Activated B cell treated with CpG ODN at 0.5 μM for 24 hours (primary cell): ENCODE results near the gene BTBD7. TPM values are rescaled to one million over a fixed set of nuclear protein-coding genes. Genes with fewer than 3 reads are reported as not detected.

ENCODE experiments used
- ATAC-seq: fragments of 200-7000 bp; cut with Tn5 transposase; one replicate; pipeline ENCODE4 v1.10.0; 2021; ENCODE audit warnings: low read depth, mild to moderate bottlenecking, moderate library complexity
- CTCF ChIA-PET: fragments of 350-600 bp; sonication (Branson Sonifier 250); formaldehyde crosslinking; loops from one replicate; lab custom pipeline; 2021; ENCODE audit warnings: antibody characterized with exemption; lab: Charles Lee
- POLR2A ChIA-PET: fragments of 350-600 bp; sonication (Branson Sonifier 250); formaldehyde crosslinking; loops from one replicate; lab custom pipeline; 2021; ENCODE audit warnings: antibody characterized with exemption; lab: Charles Lee
- DNase-seq: peaks from one replicate; pipeline ENCODE4 v3.0.0; 2022
- H3K27ac Mint-ChIP-seq: one replicate; pipeline ENCODE4 v1.8.0; 2020; ENCODE audit warnings: mixed read lengths
- H3K27me3 Mint-ChIP-seq: one replicate; pipeline ENCODE4 v1.8.0; 2021; ENCODE audit warnings: mixed read lengths
- H3K36me3 Mint-ChIP-seq: one replicate; pipeline ENCODE4 v1.8.0; 2021; ENCODE audit warnings: low read depth, mixed read lengths
- H3K4me1 Mint-ChIP-seq: one replicate; pipeline ENCODE4 v1.8.0; 2021; ENCODE audit warnings: mixed read lengths
- H3K4me3 Mint-ChIP-seq: one replicate; pipeline ENCODE4 v1.8.0; 2020; ENCODE audit warnings: mild to moderate bottlenecking, mixed read lengths
- H3K9me3 Mint-ChIP-seq: one replicate; pipeline ENCODE4 v1.8.0; 2020; ENCODE audit warnings: mixed read lengths
- intact Hi-C: fragments of 100-400 bp; cut with micrococcal nuclease; formaldehyde crosslinking; loops from one replicate; pipeline ENCODE4 v1.15.1; 2024
- total RNA-seq: library from RNA; stranded (reverse); gene quantifications from 2 replicates; pipeline ENCODE4 v1.2.3, GENCODE V29; 2022
- TF ChIP-seq, protein P1 (sequence below): fragments of 200-600 bp; IDR thresholded peaks from one replicate; pipeline ENCODE4 v1.8.0; 2022; ENCODE audit warnings: antibody characterized with exemption, mild to moderate bottlenecking

BTBD7 gene
- total RNA-seq, 1 donor from 2014 or later, result 41.2 TPM

DNA sequence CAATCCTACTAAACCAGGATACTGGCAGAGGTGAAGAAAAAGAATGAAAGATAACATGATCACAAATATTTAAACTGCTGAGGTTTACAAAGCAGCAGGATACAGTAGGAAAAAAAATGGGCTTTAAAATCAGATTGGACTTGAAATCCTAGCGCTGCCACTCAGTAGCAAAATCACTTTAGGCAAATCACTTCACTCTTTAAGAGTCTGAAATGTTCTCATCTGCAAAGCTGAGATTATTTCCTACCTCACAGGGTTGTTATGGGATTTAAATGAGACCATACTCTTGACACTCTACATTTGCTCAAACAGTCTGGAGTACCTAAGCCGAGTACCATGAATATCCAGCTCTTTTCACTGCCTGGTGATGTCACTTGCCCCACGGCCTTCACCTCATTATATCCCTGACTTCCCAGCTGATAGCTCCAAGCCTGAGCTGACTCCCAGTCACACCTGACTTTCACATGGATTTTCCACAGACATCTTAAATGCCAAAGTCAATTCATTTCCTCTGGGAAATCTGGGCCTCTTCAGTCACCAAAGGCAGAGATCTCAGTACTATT, 65.6 kb downstream of the BTBD7 start:
- TF ChIP-seq, protein P1, sequence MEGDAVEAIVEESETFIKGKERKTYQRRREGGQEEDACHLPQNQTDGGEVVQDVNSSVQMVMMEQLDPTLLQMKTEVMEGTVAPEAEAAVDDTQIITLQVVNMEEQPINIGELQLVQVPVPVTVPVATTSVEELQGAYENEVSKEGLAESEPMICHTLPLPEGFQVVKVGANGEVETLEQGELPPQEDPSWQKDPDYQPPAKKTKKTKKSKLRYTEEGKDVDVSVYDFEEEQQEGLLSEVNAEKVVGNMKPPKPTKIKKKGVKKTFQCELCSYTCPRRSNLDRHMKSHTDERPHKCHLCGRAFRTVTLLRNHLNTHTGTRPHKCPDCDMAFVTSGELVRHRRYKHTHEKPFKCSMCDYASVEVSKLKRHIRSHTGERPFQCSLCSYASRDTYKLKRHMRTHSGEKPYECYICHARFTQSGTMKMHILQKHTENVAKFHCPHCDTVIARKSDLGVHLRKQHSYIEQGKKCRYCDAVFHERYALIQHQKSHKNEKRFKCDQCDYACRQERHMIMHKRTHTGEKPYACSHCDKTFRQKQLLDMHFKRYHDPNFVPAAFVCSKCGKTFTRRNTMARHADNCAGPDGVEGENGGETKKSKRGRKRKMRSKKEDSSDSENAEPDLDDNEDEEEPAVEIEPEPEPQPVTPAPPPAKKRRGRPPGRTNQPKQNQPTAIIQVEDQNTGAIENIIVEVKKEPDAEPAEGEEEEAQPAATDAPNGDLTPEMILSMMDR, result no peak
- Mint-ChIP-seq H3K27ac (no peak overlapping the region), H3K36me3 (peaks cover 43% of the 10 kb centered on the region), H3K4me1 (peaks cover 5% of the 10 kb centered on the region), H3K9me3 (no peaks in the 10 kb centered on the region), H3K27me3 (no peaks in the 10 kb centered on the region), H3K4me3 (no peak overlapping the region)
- ATAC-seq (no peak), DNase-seq (no peak)
- intact Hi-C loops, result no loop called here
- ChIA-PET POLR2A (no interaction called here), CTCF (no interaction called here)

DNA sequence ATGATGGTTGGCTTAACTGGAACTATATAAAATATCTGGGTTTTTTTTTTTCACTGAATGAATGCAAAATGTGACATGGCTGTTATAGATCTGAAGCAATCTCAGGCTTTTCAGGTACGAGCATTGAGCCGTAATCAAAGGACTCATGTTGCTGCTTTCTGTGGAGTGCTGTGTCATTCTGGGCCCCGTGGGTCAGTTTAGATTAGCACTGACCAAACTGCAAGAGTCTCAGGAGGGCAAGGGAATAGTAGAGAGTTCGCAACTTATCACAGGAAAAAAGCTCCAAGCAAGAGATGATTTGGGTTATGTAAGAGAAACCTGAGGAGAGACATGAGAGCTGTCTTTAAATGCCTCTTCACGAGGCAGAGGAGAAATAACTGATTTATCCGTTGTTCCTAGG, 66.7 kb downstream of the BTBD7 start:
- no peak overlapping the region for H3K27ac Mint-ChIP-seq
- CTCF ChIA-PET, result no interaction called here
- POLR2A ChIA-PET, result interaction anchor here (0.6 to 0.7 kb wide), 2 partner anchors 15 to 103 kb away, joined by 3 to 6 read pairs; no protein-coding TSS in a partner anchor
- no peaks in the 10 kb centered on the region for H3K27me3 Mint-ChIP-seq
- intact Hi-C loops, result no loop called here
- no peak overlapping the region for H3K4me3 Mint-ChIP-seq
- ATAC-seq (no peak), DNase-seq (no peak)
- H3K4me1 Mint-ChIP-seq, result peaks cover 5% of the 10 kb centered on the region
- TF ChIP-seq, protein P1, result no peak
- no peaks in the 10 kb centered on the region for H3K9me3 Mint-ChIP-seq
- peaks cover 41% of the 10 kb centered on the region for H3K36me3 Mint-ChIP-seq

DNA sequence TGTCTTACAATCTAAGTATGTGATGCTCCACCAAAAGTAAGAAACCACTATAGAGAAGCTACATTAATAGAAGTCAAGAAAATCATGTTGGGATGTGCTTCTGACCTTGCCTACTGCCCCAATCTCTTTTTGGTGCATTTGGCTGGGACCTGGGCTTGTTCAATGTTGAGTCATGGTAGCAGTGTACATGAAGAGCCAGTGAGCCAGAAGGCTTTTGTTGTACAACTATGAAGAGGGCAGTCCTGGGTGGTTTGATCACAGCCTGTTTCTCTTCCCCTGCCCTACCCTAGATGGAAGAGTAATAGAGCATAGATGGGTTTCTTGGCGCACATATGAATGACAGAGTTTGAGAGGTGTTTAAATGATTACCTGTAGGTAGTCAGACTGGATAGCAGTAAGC, 69.4 kb downstream of the BTBD7 start:
- no peak for ATAC-seq
- H3K27me3 Mint-ChIP-seq, result no peaks in the 10 kb centered on the region
- no peak for DNase-seq
- TF ChIP-seq, protein P1, result no peak
- POLR2A ChIA-PET, result no interaction called here
- H3K9me3 Mint-ChIP-seq, result no peaks in the 10 kb centered on the region
- intact Hi-C loops, result no loop called here
- H3K4me1 Mint-ChIP-seq, result peaks cover 5% of the 10 kb centered on the region
- no peak overlapping the region for H3K4me3 Mint-ChIP-seq
- peaks cover 51% of the 10 kb centered on the region for H3K36me3 Mint-ChIP-seq
- H3K27ac Mint-ChIP-seq, result no peak overlapping the region
- CTCF ChIA-PET, result no interaction called here

DNA sequence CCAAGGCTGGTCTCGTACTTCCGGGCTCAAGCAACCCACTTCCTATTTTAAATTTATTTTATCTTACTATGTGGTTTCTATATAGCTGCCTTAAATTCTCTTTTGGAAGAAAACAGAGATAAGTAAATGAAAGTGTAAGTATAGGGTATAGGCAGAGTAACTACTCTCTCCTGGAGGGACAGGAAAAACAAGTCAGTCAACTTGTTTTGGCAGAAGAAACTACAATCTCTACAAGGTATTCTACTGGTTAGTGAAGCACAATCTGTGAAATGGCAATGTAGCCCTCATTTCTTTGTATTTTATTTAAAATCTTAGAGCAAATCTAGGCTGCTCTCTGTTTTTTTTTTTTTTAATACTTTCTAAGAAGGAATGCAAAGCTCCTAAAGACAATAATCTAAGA, 70.4 kb downstream of the BTBD7 start:
- no peak for ATAC-seq
- intact Hi-C loops, result no loop called here
- no peak overlapping the region for H3K4me3 Mint-ChIP-seq
- POLR2A ChIA-PET, result no interaction called here
- peaks cover 54% of the 10 kb centered on the region for H3K36me3 Mint-ChIP-seq
- no peak for DNase-seq
- no peaks in the 10 kb centered on the region for H3K9me3 Mint-ChIP-seq
- H3K27ac Mint-ChIP-seq, result no peak overlapping the region
- H3K4me1 Mint-ChIP-seq, result peaks cover 4% of the 10 kb centered on the region
- CTCF ChIA-PET, result no interaction called here
- TF ChIP-seq, protein P1, result no peak
- no peaks in the 10 kb centered on the region for H3K27me3 Mint-ChIP-seq

DNA sequence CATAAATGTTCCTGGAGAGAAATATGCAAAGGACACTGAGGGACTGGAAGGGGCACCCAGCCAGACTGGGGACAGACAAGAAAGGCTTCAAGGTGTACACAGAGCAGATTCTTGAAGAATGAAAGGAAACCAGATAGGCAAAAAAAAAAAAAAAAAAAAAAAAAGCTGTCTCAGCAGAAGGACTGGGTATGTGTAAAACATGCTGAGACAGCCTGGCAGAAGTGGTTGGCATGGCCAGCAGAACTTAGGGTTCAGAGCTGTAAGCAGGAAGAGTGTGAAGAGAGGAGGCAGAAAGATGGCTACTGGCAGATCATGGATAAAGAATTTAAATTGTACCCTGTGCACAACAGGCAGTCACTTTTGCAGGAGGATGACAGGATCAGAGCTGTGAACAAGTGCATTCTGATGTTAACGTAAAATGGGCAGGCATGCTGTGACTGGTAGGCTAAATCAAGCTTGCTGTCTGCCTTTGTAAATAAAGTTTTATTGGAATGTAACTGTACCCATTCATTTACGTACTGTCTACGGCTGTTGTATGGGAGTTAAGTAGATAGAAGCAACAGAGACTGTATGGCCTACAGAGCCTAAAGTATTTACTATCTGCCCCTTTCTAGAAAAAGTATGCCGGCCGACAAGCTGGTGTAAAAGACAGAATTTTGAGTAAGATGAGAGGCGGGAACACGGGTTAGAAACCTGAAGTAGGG, 83.6 kb downstream of the BTBD7 start:
- intact Hi-C loops, result no loop called here
- Mint-ChIP-seq H3K9me3 (no peaks in the 10 kb centered on the region), H3K4me3 (no peak overlapping the region), H3K4me1 (peaks cover 5% of the 10 kb centered on the region), H3K27me3 (no peaks in the 10 kb centered on the region), H3K36me3 (peaks cover 71% of the 10 kb centered on the region), H3K27ac (no peak overlapping the region)
- ATAC-seq (no peak), DNase-seq (no peak)
- CTCF ChIA-PET, result interaction anchor here (0.9 kb wide), 1 partner anchor 74 kb away, joined by 3 read pairs; no protein-coding TSS in a partner anchor
- TF ChIP-seq, protein P1, result no peak
- POLR2A ChIA-PET, result no interaction called here
